Fibroblast of the conjunctiva (primary cell): ENCODE data around the gene TMEM60.
"Not testable (repeated sequence)": the region's sequence is repeated elsewhere in the genome, so short reads cannot be mapped to it uniquely, and the experiment has no call there.

Experiments
- DNase-seq: peaks from one replicate; pipeline ENCODE4 v3.0.0-alpha.2; 2010; ENCODE audit warnings: low read depth

Gene TMEM60, protein sequence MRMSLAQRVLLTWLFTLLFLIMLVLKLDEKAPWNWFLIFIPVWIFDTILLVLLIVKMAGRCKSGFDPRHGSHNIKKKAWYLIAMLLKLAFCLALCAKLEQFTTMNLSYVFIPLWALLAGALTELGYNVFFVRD

GRCh38 chr7:77798394-77799077, at the start of gene TMEM60, which contains the start of gene PHTF2:
Gene TMEM60 (minus strand): TSS chr7:77798434. CDS start chr7:77794373, 4,061 bp downstream.
Gene PHTF2 (plus strand): TSS chr7:77798773.
- DNase-seq, result peak; percentile 99

DNA sequence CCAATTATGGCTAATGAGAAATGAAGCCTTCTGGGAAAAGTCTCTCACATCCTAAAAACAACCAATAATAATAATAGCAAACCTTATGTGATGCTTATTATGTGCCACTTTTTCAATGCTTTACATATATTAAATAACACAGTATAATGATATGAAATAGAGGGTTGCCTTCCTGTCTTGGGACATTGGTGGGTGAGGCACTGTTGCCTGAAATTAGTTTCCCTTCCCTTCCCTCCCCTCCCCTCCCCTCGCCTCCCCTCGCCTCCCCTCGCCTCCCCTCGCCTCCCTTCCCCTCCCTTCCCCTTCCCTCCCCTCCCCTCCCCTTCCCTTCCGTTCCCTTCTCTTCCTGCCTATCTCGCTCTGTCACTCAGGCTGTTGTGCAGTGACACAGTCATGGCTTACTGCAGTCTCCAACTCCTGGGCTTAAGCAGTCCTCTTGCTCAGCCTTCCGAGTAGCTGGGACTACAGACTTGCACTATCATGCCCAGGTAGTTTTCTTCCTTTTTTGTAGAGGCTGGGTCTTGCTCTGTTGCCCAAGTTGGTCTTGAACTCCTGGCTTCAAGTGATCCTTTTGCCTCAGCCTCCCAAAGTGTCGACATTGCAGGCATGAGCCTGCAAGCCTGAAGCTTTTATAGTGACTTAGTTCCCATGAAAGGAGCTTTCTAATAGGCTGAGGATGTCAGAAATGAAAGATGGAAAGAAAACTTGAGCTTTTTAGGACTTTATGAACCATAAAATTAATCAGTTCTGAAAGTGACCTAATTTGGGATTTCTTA, 48.3 kb upstream of the TMEM60 start:
- DNase-seq, result no peak

- DNase-seq, result no peak
Observed at GRCh38 chr7:77843194-77843593, 45.0 kb upstream of the TMEM60 start.

DNA sequence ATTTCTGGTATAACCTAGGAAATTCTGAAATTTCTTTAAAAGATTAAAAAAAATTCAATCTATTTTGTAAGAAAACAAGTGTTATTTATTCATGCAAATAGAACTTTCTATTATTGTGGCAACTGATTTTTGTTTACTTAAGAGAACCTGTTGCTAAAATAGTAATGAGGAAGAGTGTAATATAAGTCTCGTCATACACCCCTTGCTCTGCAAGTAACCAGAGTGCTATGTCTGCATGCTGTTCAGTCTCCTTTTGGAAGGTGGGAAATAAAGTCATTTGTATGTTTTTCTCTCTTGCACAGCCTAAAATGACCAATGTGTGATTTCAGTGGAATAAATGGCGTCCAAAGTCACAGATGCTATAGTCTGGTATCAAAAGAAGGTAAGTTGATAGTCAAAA, 41.7 kb upstream of the TMEM60 start:
- DNase-seq, result no peak

DNA sequence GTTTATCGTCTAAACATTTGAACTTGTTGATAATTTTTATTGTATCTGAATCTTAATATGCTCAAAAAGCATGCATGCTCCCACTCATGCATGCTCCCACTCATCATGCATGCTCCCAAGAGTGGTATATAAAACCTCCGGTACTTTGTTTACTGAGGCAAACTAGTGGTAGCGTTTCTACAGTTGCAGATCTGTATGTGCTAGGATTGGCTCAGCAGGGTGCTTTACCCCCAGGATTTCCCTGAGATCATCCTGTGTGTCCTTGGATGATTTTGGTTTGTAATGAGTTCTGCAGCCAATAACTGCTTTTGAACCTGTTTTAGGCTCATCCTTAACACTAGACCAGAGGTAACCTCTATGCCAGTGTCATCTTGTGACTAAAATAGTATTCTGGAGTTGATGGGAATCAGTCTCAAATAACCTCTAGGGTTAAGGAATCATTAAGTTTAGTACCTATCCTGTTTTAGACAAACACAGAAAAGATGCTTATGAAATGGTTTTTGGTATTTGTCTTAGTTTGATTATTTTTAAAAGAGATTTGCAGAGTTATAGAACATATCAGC, 40.8 kb upstream of the TMEM60 start:
- no peak for DNase-seq

DNA sequence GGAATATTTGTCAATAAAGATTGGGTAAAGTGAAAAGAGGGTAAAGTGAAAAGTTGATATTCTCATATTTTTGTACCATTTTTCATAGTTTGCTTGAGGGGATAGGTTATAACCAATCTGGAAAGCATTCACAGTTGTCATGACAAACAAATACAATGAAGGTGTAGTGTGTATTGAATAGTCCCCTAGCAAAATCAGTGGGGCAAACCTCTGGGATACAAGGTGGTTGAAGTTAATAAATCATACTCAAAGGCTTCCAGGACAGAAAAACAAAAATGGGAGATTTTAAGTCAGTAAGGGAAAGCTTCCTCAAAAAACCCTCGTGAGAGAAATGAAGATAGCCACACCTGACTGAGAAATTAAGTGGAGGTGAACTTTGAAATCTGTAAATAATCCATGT, 39.7 kb upstream of the TMEM60 start:
- no peak for DNase-seq

DNA sequence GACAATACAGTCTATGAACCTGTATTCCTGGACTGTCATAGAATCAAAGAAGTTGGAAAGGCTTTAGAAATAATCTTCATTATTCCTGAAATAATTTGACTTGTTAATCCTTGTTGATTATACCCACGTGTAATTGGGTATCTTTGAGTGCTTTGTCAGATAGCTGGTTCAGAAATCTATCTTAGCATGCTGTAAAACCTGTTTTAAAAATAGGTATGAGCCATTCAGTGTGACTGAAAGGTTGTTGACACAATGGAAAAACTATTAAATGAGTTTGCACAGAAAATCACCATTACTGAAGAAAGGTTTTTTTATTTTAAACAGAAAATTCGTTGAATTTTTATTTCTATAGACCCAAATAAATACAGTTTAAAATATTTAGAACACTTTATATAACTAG, 39.0 kb upstream of the TMEM60 start:
- no peak for DNase-seq

DNA sequence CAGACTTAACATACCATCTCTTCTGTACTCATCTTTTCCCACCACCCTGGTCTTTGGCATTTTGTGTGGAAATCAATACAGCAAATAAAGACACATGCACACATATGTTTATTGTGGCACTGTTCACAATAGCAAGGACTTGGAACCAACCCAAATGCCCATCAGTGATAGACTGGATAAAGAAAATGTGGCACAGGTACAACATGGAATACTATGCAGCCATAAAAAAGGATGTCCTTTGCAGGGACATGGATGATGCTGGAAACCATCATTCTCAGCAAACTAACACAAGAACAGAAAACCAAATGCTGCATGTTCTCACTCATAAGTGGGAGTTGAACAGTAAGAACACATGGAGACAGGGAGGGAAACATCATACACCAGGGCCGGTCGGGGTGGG, 38.2 kb upstream of the TMEM60 start:
- DNase-seq, result not testable (repeated sequence)

GRCh38 chr7:77833136-77833535, 34.9 kb upstream of the TMEM60 start:
- DNase-seq, result no peak

DNA sequence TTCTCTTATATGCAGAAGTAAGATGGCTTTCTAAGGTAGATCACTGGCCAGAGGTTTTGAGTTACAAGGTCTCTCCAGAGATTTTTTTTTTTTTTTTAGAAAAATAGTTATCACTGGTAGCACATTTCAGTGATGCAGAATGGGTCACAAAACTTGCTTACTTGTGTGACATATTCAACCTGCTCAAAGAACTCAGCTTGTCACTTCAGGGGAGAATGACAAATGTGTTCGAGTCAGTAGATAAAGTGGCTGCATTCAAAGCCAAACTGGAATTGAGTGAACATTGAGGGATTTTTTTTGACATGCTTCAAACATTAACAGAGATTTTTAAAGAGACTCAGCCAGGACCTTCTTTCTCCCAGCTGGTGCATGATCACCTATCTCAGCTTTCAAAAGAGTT, 33.7 kb upstream of the TMEM60 start:
- DNase-seq, result no peak

- no peak for DNase-seq
Observed at GRCh38 chr7:77831481-77831880, 33.2 kb upstream of the TMEM60 start.

DNA sequence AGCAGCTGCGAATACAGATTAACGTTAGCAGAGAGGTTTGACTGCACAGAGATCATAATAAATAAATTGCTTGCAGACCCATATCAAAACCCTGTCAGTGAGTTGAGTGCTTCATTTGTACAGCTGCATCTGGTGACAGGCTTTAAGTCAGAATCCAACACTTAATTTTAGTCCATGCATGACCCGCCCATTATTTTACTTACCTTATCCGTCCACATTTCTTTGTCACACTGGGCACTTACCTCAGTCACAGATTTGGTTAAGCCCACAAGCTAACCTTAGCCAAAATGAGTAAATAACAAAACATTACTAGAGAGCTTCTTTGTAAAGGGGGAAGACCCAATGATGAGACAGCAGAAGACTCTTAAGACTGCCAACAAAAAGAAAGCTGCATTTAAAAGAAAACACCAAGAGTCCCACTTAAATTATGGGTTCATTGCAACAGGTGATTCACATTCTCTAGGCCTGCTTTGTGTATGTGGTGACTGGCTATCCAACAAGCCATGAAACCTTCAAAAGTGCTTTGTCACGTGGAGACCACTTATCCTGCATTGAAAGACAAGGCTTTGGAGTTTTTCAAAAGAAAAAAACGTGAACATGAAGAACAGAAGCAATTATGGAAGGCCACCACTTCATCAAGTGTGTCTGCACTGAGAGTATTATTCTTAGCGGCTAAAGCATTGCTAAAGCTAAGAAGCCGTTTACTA, 32.6 kb upstream of the TMEM60 start:
- DNase-seq, result no peak

DNA sequence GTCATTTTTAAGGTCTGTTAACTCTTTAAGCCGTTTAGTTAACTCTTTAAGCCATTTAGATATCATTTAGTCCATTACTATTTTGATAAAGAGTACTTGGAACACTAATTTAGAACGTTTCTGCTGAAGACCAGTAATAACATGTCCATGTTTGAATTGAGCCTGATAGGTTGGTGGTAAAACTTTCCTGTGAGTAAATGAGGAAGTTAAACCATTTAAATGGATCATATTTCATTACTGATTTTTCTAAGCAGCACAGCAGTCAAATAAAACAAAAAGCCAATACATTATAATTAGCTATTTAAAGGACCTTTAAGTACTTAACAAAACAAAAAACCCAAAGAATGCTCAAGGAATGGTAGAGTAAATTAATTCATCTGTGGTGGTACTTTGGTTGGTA, 29.8 kb upstream of the TMEM60 start:
- no peak for DNase-seq

GRCh38 chr7:77826300-77826699, 28.1 kb upstream of the TMEM60 start:
- DNase-seq, result no peak

GRCh38 chr7:77825131-77825530, 26.9 kb upstream of the TMEM60 start:
- DNase-seq, result no peak

GRCh38 chr7:77824636-77825035, 26.4 kb upstream of the TMEM60 start:
- DNase-seq, result no peak

DNA sequence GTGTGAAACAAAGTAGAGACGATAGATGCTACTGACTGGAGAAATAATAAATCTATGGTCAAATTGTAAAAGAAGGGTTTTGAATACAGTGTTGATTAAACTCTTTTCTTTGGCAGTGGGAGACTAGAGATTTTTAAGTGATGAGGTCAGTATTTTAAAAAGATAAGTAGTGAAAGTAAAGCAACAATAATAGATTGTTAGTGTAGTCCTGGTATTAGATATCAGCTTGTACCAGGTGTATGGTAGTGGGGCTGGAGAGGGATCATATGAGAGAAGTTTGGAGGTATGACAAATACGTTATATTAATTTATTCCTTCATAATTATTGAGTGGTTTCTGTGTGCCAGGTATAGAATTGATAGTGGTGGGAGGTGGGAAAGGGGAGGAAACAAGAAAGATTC, 25.6 kb upstream of the TMEM60 start:
- DNase-seq, result no peak

DNA sequence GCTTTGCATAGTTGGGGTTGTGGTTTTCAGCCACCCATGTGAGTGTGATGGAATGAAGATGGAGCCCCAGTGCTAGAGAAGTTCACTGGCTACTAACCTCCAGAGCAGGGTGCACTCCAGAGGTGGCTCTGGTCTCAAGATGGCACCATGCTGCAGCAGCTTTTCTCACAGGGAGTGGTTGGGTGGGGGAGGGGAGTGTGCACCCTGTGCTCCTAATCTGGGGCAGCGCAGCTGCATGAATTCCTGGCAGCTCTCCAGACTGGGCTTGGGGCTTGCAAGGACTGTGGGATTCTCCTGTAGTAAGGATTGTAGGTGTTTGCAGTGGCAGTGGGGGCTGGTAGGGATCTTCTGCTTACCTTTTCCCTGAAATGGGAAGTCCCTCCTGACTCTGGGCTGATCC, 24.0 kb upstream of the TMEM60 start:
- DNase-seq, result no peak

- no peak for DNase-seq
Observed at GRCh38 chr7:77820967-77821366, 22.7 kb upstream of the TMEM60 start.

- DNase-seq, result no peak
Observed at GRCh38 chr7:77819021-77819420, 20.8 kb upstream of the TMEM60 start.

DNA sequence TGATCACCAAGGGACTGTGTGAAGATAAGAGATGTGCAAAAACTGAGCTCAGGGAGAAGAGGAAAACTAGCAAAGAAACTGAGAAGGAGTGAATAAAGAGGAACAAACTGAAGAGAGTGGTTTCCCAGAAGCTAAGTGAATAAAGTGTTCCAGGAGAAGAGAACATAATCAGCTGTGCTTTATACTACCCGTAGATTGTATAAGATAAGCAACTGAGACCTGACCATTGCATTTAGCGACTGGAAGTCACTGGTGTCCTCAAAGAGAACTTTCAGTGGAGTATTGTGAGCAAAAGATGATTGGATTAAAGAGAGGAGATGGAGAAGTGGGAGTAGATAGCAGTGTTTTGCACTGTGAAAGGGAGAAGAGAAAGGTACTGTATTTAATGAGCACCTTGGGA, 14.9 kb upstream of the TMEM60 start:
- DNase-seq, result no peak

- no peak for DNase-seq
Observed at GRCh38 chr7:77812290-77812685, 14.1 kb upstream of the TMEM60 start.
